Activated naive CD8-positive, alpha-beta T cell treated with anti-CD3 and anti-CD28 coated beads, Interleukin-2, amount 50 U/mL, for 16 hours (primary cell): ENCODE results near the gene GATA3.

Source experiments
- DNase-seq: peaks from one replicate; pipeline ENCODE4 v3.0.0-alpha.2; 2020; ENCODE audit warnings: low read depth, low spot score

GATA3 gene

DNA sequence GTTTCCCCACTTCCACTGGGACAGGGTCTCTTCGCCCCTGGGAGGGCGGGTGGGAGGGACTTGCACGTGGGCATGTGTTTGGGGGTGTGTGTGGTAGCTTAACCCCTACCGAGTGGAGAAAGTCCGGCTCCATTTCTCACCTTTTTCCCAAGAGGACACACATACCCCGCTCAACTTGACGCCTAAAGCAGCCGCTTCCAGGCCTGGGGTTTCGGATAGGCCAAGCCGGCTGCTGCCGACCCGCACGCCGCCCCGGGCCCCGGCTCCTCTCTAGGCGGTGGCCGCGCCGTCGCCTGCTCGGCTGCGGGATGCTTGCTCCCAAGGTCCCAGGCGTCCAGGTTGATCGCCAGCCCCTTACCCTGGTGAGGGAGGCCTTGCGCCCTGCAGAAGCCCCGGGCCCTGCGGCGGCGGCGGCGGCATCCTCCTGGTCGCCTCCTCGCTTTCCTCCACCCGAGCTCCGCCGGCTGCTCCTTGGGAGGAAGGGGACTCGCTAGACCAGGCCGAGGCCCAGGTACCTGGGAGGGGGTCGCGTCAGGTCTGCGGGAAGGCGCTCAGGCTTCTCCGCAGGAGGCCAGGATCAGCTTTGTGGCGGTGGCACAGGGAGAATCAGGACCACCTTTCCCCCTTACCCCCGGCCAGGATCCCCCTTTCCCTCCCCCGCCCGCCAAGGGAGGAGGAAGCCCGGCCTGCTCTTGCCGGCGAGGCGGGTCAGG is 3.2 kb upstream of the GATA3 start:
- no peak for DNase-seq

DNA sequence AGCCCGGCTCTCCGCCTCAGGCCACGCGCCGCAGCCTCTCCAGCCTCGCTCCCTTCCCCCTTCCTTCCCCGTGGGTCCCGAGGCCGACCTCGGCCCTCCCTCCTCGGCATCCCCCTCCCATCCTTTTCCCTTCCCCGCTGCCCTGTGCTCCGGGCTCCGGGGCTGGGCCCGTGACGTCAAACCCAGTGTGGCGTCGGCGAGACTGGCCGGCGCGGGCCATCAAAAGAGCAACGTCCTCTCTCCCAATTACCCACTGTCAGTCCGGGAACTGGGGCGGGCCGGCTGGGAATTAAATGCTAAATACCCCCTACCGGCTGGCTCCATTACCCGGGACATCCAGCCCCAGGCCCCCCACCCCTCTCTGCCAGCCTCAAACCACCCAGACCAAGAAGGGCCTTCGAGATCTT is 2.6 kb upstream of the GATA3 start:
- no peak for DNase-seq

DNA sequence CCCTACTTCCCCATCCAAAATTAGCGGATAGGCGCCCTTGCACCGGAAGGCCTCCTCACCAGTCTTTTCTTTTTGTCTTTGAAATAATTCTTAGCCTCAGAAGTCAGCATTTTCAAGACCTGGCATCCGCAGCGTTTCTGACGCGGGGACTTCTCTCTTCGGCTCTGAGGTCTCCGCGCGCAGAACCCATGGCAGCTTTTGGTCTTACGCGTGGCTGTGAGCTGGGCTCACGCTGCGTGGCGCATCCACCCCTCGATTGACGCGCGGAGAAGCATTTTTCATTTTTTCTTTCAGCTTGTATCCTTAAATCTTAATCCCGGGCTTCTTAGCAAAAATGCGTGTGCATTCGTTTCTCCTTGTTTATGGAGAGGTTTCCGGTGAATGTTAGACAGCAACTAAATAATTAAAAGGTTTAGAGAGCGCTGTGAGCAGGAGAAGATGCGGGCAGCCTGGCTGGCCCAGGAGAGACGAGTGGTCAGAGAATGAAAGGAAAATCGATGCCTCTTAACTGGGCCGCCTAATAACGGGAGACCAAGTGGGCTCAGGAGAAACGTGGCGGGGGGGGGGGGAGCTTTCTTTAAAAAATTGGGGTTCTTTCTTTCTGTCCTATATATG is 2.0 kb upstream of the GATA3 start:
- DNase-seq = no peak

DNA sequence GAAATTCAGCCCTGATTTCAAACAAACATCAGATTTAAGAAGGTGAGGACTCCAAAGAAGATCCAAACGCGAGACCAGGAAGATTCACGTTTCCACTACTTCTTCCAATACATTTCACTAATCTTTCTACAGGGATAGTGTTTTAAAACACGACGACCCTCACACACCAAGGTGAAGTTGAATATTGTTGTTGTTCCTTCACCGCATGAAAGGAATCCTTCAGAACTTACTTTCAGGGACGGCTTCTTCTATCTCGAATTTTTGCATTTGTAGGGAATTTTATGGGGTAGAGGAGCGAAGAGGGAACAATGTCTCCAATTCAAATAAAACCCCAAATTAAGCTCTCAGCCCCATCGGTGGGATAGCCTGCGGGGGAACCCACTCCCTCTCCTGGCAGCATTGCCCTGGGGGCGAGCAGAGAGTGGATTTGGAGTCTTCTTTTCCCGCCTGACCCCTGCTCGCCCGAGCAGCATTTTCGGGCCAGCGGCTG is 1.5 kb upstream of the GATA3 start:
- no peak for DNase-seq

DNA sequence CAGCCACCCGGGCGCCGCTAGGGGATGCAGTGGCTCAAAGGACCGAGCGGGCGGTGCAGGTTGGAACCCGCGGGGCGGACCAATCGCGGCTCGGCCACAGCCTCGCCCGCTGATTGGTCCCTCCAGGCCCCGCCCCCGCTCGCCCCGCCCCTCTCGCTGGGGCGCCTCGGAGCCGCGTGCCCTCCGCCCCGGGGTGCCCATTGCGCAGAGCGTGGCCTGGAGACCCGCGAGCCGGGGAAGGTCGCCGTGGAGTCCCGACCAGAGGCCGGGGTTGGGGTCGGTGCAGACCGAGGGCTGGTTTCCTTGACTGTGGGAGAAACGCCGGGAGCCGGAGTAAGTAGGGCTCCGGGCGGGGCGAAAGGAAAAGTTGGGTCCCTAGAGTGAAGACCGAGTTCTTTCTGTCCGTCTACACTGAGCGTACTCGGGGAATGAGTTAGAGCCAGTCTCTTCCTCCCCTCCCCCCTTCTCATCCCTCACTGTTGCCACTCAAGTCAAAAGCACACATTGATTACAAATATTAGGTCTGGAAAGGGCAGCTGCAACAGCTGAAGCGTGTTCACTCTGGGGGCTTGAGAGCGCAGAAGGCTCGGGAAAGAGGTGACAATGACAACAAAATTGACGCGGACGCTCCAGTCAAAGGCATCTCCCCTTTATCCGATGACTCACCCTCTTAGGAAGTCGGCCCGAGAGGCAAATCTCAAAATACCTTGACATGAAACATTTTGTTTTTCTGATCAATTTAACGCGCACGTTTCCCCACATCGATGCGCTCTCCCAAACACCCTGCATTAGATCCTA is 843 bp upstream of the GATA3 start:
- peak; percentile 90 for DNase-seq

DNA sequence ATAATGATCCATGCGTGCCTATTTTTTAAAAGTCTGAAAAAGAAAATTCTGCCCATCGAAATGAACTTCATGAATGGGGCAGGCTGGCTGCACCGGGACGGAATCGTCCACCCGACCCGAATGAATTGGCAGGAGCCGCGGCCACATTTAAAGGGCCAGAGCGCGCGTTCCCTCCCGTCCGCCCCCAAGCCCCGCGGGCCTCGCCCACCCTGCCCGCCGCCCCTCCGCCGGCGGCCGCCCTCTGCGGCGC is 319 bp upstream of the GATA3 start:
- no peak for DNase-seq

DNA sequence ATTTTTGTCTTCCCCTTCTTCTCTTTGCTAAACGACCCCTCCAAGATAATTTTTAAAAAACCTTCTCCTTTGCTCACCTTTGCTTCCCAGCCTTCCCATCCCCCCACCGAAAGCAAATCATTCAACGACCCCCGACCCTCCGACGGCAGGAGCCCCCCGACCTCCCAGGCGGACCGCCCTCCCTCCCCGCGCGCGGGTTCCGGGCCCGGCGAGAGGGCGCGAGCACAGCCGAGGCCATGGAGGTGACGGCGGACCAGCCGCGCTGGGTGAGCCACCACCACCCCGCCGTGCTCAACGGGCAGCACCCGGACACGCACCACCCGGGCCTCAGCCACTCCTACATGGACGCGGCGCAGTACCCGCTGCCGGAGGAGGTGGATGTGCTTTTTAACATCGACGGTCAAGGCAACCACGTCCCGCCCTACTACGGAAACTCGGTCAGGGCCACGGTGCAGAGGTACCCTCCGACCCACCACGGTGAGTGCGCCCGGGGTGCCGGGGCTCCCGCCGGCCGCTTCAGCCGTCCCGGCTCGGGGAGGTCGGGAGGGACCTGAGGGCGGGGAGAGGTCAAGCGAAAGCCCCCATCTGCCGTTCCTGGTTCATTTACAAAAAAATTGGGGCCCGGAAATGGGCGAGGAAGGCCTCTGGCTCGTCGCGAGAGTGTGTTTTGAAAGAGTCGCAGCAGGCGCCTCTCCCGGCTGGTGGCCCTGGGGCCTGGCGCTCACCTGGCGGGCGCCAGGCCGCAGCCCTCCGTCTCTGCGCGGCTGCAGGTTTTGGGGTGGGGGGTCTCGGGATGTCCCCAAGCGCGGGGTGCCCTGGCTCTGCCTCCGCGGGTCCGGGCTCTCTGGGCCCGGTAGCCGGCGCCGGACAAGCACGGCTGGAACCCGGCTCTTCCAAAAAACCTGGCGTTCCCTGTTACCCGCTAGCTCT is 1.2 kb downstream of the GATA3 start:
- DNase-seq = no peak

DNA sequence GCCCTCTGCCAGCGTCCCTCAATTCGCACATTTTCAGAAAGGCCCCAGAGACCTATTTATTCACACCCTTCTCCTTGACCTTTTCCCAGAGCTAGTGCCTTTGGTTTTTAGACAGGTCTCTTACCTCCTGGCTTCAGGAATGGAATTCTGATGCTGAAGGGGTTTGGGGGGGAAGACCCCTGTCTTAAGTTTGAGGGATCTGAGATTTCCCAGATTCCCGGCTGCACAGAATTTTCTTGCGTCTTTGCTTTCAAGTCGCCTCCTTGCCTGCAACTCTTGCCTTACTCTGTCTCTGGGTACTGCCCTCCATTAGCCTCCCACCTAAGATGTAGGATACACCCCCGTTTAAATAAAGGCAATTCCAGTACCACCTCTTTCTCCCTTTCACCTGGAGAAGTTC is 1.9 kb downstream of the GATA3 start:
- DNase-seq = no peak

DNA sequence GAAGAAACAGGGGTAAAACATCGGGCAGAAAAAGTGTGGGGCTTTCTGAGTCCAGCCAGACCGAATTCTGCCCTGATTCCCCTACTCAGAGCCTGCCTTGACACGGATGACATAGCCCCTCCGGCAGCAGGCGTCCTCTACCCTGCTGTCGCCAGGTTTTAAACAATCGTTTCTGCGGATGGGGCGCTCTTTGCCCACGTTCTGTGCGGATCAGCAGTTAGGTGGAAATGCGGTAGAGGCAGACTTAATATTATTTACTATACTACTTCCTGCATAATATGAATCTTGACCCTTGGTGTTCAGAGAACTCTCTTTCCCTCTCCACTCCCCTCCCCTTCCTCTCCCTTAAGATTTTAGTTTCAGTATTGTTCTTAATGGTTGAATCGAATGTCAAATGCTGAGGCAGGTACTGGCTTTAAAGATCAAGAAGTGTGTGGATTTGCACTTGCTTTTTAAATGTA is 2.4 kb downstream of the GATA3 start:
- DNase-seq = no peak

DNA sequence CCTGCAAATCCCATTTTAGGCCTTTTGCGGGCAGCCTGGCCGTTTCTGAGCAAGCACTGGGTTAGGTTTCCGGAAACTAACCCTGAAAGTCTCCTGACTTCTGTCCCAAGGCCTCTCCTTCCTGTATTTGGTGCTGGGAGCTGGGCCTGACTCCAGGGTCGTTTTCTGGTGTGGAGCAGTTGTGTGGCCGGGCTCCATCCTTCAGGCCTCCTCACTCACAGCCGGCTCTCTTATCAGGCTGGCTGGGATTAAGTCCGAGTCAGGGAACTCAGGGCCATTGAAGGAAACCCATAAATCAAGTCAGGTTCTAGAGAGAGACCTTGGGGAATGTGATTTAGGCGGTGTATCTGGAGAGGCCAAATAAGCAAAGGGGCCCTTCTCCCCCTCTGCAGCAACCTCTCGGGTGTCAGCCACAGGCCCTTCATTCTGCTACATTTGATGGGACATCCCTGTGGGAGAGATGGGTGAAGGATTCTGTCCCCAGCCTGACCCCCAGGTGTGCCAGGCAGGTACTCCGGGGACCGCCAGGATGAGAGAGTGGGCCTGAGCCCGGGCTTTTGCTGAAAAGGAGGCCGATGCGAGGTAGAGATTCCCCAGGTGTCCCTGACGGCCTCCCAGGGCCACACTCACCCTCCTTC is 3.3 kb downstream of the GATA3 start:
- no peak for DNase-seq

DNA sequence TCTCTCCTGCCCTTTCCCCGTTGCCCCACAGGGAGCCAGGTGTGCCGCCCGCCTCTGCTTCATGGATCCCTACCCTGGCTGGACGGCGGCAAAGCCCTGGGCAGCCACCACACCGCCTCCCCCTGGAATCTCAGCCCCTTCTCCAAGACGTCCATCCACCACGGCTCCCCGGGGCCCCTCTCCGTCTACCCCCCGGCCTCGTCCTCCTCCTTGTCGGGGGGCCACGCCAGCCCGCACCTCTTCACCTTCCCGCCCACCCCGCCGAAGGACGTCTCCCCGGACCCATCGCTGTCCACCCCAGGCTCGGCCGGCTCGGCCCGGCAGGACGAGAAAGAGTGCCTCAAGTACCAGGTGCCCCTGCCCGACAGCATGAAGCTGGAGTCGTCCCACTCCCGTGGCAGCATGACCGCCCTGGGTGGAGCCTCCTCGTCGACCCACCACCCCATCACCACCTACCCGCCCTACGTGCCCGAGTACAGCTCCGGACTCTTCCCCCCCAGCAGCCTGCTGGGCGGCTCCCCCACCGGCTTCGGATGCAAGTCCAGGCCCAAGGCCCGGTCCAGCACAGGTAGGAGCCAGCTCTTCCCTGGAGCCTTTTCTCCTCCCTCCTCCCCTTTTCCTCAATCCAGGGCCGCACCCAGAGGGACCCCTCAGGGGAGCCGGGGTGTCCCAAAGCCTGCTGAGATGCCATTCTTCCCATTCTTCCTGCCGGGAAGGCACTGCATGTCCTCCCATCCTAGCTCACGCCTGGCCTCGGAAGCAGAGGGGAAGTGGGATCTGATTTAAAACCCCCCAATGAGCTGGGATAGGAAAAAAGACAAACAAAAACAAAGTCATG is 4.0 kb downstream of the GATA3 start:
- no peak for DNase-seq

DNA sequence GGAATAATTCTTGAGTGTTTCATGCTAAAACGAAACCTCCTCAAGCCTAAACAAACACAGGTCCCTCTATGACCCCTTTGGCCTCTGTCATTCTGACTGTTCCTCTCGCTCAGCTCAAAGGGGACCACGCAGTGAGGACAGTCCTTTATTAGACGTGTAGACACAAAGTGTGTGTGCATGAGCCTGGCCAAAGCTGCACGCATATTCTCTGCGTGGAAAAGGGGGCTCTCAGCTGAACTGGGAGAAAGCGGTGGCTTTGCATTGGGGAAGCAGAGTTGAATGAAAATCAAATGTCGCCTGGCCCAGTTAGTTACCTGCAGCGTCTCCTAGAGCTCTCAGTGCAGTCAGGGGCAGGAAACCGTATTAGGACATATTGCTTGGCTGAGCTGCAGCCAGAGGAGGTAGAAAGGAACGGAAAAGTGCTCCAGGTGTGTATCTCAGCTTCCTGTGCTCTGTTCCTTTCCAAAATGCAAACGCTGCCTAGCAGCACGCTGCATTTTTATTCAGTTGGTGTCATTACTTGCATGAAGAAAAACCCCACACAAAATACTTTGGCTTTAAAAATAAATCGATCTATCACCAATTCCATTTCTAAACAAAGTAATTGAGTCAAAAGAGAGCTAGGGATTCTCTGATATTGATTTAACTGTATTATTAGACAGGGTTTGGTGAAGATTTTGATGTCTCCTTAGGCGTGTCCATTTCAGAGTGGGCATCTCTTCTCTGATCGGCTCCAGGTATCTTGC is 4.9 kb downstream of the GATA3 start:
- DNase-seq = no peak

DNA sequence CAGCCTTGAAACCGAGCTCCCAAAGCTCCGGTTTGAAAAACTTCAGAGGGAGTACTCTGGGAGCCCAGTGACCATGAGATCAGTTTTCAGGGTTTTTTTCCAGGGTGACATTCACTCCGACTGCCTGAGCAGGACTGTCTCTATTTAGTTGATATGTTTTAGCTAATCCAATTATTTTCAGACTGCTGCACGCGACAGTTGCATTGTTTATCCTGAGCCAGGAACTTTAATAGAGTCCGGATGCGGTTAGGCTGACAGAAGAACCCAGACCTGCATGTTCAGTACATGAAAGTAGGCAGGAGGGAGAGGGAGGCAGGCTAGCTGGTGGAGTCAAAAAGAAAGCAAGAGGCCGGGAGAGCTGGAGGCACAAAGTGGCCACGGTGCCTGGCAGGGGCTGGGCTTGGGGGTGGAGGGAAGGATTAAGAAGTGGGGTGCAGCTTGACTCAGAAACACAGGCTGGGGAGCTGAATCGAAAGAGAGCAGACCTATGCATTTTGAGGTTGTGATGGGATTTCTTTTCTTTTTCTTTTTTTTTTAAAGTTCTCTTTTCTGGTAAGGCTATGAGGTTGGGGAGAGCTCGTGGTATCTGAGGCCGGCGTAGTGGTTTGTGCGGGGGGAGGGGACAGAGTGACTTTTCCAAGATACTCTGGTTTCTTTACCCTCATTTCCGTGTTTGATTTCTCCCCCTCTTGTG is 5.7 kb downstream of the GATA3 start:
- no peak for DNase-seq

DNA sequence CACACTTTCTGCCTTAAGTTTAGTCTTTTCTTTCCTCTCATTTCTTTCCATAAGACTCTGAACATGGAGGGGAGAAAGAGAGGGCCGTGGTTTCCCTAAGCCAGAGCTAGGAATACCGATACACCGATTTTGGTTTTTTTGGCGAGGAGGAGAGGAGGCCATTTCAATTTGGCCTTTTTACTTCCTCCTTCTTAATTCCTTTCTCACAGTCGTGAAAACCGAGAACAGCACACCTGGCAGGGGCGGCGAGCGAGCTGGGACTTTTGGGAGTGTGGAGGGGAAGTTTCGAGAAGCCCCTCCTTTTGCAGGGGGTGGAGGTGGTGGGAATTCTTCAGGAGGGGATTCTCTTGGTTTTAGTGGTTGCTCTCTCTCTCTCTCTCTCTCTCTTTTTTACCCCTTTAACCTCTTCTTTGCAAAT is 6.2 kb downstream of the GATA3 start:
- DNase-seq = no peak

DNA sequence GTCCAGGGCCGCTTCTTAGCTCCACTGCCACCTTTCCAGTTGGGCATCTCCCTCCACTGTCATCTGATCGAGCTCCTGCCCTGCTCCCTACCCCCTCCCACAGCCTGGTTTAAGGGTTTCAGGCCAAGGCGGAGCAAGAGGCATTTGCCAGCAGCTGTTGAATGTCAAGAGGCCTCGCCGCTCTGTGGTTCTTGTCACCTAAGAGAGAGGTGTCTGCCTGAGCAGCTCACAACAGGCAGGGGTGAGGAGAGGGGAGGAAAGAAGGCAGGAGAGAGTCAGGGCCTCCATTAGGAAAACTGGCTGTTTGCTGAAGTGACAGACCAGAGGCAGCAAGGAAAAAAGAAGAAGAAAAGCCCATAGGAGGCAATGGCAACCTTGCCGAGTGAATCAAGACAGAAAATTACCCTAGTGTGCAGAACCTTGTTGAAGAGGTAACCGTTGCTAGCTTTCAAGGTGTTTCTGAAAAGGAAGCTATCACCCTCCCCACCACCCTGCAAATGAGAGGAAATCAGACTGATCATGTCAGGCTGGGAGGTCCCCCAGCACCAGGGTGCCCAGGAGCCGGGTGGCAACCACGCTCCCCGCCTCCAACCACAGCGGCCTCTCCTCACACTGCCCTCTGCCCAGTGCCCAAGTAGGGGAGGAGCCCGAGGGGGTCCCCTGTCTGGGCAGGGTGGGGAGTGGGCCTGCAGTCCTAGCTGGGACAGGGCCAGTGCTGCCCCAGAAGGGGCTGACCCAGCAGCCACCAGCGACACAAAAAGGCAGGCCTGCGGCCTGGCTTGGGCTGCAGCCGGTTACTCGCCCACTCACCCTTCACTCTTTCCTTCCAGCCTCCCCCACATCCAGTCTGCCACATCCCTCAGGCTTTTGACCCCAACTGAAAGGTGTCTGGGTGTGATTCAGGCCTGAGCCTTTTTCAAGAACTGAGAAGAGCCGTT is 7.1 kb downstream of the GATA3 start:
- no peak for DNase-seq

DNA sequence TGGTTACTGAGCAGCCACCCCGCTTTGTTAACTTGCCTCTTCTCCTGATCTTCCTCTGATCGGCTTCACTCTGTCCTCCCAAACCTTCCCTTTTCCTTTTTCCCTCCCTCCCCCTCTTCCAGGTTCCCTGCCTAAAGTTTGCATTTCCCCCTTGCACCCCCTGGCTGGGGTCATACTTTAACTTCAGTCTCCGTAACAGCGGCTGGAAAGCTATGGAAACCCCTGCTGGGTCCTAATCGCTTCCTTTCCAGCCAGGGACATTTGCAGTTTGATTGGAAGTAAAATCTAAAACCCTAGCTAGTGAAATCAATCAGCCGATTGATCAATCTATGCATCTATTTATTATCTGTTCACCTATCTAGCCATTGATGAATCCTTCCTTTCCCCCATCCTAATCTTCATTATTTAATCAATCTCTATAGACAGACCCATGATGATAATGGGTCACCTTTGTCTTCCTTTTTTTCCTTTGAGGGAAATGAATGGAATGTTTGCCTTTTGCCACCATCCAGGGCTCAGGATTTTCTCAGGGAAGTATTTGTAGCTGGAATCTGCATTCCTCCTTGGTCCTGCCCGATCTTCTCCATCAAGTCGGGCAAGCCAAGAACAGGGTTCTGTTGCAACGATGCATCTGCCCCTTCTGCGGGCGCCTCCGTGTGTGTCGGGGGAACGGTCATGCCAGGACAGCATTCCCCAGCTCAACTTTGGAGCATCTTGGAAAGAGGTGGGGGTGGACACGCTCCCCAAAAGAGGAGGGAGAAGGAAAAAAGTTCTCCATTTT is 8.8 kb downstream of the GATA3 start:
- no peak for DNase-seq

DNA sequence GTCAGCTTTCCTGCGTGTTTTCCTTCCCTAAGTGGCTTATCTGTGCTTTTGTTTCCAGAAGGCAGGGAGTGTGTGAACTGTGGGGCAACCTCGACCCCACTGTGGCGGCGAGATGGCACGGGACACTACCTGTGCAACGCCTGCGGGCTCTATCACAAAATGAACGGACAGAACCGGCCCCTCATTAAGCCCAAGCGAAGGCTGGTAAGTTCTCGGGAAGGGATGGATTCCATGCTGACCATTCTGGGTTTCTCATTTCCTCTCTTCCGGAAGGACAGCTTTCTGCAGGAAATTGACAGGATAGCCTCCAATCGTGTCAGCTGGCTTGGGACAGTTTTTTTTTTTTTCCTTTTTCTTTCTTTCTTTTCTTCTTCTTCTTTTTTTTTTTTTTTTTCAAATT is 9.4 kb downstream of the GATA3 start:
- no peak for DNase-seq
